NCI-H345 treated with DMSO at 0.1 percent for 48 hours (cell line): ENCODE measurements around the gene MRPL41.
"Not testable (repeated sequence)": the region's sequence is repeated elsewhere in the genome, so short reads cannot be mapped to it uniquely, and the experiment has no call there.

Source experiments
- DNase-seq: peaks from one replicate; lab custom pipeline; 2025; ENCODE audit not compliant: unreplicated experiment; lab: John Stamatoyannopoulos, UW

MRPL41 gene

DNA sequence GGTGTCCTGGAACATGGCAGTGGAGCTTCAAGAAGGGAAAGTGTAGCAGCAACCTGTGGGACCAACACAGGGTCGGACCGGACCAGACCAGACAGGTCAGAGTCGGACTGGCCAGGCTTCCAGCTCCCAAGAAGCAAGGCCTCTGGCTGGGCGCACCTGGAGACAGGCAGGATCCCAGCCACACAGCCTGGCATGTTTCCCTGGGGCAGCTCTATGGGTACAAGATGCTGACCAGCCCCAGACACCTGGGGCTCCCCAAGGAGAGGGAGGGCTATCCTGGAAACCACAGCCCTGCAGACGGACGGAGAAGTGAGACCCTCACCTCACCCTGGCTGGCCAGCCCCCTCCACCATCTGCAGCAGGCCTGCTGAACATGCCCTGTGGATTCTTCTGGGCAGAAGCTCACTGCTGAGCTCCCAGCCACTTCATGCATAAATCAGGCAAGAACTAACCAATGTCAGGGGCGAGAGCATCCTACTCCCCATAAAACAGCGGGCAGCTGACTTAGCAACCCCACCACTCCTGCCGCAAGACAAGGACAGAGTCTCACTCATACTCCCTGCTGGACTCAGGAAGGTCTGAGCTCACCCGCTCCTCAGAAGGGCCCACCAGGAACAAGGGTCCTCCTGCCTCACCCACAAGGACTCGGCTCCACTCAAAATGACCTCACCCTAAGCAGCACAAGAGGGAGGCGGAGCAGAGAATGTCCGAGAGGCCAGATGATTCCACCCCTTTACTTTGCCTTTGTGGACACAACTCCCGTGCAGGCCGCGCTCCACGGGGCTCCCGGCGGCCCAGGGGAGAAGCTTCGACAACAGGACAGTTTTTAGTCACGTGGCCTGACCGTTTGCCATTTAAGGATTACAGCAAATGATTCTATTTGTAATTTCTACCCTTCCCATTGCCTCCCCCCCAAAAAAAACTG, 29.9 kb downstream of the MRPL41 start:
- no peak for DNase-seq

DNA sequence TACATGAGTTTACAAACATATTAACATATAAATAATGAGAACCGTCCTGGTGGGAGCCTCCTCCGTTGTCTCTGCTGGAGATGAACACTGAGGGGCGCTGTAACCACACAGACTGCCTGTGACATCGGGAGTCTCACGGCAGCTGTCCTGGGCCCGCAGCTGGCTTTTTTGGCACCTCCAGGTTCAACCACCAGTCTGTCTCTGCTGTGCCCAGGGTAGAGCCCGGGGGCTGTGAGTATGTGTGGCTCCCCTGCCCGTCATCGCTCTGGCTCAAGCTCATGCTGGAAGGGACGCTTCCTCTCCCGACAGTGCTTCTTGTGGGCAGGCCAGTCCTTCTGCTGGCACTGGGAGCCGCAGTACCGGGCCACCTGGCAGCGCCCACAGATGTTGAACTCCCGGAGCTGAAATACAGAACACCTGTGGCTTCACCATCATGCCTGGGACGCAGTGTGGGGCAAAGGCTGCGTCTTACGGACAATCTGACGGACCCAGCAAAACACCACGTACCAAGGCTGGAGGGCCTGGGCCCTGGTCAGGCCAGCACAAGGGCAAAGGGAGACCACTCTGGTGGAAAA, 30.7 kb downstream of the MRPL41 start:
- DNase-seq = no peak

DNA sequence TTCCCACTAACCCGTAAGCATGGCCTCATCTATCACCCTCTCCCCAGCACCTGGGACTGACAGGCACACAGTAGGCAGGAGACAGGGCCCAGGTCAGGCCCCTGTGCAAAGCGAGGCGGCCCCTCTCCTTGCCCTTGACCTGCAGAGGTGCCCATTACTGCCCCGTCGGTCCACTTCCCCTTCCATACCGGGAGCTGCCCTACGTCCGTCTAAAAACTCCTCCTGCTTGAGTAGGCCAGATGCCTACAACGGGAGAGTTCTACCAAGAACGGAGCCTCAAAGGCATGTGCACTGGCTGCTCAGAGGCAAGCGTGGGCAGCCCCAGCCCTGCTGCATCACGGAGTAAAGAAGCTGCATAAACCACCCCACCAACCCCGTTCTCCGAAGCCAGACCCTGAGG, 31.7 kb downstream of the MRPL41 start:
- no peak for DNase-seq

DNA sequence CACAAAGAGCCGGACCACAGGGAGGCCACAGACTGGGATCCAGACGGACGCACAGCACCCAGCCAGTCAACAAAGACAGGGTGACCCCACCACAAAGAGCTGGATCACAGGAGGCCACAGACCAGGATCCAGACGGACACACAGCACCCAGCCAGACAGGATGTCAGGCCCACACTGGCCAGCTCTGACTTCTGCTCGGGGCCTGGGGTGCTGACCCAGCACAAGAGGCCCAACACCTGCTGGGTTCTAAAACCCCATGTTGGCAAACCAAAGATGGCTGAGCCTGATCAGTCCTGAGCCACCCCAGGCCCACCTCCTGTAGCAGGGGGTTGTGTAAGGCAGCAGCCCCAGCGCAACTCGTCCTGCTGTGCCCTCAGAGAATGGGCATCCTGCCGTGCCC, 32.3 kb downstream of the MRPL41 start:
- DNase-seq = no peak

DNA sequence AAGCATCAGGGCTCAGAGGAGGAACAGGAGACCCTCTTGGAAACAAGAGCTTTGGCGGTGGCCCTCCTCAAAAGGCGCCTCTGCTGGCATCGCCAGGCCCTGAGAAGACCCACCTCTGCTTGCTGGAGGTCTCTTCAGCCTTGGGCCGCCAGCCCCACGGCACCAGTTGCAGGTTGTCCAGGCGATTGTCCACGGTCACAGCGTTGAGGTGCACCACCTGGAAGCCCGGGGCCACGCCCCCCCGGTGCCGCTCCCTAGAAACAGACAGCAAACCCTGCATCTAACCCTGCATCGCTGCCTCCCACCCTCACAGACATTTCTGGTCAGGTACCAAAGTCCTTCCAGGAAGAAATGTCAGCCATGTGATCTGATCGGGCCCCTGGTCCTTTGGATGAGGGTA, 35.2 kb downstream of the MRPL41 start:
- DNase-seq = no peak

DNA sequence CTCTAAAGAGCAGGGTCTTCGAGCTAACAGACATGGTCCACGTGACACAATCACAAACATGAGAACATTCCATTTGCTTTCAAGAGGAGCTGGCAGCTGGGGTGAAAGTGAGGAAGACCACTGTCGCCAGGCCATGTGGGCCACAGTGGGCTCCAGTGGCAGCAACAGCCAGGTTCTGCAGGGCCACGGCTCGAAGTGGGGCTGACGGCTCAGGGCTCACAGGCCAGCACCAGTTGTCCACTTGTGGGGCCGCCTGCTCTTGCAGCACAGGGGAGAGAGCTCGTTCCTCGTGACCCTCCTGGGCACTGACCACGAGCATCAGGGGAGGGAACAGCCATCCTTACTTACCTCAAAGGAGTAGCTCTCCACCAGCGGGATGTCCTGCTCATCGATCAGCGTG, 36.6 kb downstream of the MRPL41 start:
- DNase-seq = no peak

DNA sequence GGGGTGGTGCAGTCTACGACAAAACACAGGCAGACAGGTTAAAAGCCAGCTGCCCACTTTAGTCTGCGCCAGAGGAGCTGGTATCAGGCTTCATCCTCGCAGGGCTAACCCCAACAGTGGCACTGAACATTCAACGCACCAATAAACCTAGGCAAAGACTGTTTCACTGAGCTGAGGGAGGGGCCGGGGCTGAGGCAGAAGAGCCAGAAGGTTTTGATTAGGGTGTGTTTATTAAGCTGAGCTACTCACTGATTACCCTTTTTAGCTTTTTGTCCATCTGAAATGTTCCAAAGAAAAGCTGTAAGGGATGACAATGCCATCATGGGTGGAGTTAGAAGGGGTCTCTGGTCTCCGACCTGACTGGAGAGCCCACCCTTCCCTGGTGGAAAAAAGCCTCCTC, 37.2 kb downstream of the MRPL41 start:
- DNase-seq = no peak

DNA sequence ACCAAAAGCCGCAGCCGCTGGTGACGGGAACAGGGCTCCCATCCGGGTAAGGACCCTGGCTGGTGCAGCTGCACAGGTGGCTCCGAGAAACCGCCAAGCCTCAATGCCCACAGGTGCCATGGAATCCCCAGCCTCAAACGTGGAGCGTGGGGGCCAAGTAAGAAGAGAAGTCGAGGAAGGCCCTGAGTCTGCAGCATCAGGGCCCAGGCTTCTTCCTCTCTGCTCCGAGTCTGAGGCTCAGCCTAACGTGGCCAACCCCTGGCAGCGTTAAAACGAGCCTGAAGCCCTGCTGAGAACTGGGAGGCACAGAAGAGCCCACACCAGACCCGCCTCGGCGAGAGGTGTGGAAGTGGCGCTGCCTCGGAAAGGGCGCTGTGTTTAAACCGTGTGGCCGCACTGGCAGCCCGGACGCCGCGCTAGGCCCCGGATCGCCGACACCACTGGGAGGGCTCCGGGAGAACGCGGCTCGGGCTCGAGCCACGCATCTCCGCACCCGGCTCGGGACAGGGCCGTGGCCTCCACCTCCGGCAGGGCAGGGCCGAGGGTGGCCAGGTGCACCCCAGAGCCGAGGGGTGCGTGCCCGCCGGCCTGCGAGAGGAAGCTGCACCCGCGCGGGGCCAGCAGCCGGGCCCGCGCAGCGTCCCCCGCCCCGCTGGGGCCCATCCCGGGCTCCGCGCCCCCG, 37.9 kb downstream of the MRPL41 start:
- no peak for DNase-seq

DNA sequence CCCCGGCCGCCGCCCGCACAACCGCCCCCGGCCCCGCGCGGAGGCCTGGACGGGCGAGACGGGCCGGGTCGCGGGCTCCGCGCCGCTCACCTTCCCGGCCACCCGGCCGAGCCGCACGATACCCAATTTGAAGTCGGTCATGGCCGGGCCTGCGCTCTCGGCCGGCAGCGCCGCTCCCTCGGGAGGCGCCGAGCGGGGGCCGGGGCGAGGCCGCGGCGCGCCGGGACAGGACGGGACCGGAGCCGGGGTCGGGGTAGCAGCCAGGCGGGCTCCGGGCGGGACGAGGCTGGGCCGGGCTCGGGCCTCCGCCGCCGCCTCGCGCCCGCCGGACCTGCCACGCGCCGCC, 38.4 kb downstream of the MRPL41 start:
- DNase-seq = no peak

DNA sequence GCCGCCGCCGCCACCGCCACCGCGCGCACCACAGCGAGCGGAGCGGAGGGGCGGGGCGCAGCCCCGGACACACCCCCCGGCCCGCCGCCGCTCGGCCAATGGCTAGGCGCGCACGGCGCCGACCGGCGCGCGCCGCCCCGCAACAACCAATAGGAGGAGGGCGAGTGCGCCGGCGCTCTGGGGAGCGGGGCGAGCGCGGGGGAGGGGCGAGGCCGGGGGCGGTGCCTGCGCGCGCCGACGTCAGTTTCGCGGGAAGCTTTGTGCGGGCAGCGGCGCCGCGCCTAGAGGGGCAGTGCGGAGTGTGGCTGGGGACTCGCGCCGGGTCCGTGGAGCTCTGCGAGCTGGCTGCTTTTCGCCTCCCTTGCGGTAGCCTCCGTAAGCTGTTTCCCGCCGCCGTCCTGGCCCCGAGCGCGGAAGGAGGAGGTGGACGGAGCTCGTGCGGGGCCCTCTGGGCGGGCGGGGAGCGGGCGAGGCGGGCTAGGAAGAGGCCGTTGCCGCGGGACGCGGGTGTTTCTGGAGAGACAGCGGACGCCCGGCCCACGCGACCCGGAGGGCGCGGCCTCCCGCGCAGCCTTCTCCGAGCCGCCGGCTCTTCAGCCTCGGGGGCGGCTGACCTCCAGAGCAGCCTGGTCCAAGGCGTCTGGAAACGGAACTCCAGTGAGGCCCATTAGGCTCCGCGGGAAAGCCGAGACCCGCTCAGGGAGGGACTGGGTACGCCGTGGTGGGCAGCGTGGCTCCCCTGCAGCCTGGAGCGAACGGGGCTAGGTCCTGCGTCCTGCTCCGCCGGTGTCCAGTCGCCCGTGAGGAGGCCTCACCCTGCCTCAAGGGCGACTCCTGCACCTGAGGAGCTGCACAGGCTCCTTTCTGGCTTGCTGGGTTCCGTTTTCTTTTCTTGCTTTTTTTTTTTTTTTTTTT, 39.0 kb downstream of the MRPL41 start, which contains the start of gene ZMYND19:
TSS of gene ZMYND19 (minus strand) at position 44 of the 915 bp plus-strand sequence. CDS start 249 bp downstream, outside the sequence.
- DNase-seq = peak; percentile 73

DNA sequence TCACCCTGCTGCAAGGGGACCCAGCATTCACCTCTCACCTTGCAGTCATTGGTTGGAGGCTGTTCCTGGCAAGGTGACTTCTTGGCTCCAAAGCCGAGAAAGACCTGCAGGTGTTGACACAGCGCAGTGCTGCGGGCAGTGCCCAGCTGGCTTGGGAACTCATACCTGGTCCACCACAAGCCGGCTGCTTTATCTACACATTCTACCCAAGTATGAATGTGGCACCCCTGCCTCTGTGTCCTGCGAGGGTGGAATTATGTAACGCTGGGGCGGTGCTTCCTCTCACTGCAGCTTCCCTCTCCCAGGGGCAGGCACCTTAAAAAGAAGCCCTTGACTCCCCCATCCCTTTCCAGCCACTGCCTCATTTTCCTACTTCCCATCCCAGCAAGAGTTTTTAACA, 41.1 kb downstream of the MRPL41 start:
- DNase-seq = no peak

DNA sequence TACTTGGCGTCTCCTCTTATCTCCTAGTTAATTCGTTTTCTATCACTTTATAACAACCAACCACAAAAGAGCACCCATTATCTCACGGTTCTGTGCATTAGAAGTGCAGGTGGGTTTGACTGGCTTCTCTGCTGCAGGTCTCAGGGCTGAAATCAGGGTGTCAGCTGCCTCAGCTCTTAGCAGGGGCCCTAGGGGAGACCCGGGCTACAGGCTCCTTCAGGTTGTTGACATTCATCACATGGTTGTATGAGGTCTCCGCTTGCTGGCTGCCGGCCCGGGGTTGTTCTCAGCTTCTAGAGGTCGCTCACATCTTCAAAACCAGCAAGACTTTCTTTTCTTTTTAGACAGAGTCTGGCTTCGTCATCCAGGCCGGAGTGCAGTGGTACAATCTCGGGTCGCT, 41.5 kb downstream of the MRPL41 start:
- DNase-seq = no peak

DNA sequence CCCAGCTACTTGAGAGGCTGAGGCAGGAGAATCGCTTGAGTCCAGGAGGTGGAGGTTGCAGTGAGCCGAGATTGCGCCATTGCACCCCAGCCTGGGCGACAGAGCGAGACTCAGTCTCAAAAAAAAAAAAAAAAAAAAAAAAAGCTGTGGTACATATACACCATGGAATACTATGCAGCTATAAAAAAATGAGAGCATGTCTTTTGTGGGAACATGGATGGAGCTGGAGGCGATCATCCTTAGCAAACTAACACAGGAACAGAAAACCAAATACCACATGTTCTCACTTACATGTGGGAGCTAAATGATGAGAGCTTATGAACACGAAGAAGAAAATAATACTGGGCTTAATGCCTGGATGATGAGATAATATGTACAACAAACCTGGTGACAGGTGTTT, 44.9 kb downstream of the MRPL41 start:
- DNase-seq = not testable (repeated sequence)

DNA sequence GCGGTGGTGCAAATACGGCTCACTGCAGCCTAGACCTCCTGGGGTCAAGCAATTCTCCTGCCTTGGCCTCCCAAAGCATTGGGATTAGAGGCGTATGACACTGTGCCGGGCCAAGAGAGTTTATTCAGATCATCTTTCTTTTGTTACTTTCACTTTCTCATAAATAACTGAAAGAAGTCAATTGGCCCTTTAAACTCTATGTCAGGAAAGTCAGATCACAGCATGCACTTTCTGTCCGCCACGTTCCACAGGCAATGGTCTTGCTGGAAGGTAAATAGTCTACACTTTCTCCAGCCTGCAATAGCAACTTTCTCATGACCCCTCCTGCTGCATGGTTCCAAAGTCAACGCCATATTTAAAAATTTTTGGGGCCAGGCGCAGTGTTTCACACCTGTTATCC, 47.3 kb downstream of the MRPL41 start:
- DNase-seq = no peak
